CD8-positive, alpha-beta memory T cell (primary cell): Measurements from ENCODE around the gene UAP1. TPM values are rescaled to one million over a fixed set of nuclear protein-coding genes. Genes with fewer than 3 reads are reported as not detected.
"Not testable (repeated sequence)": the region's sequence is repeated elsewhere in the genome, so short reads cannot be mapped to it uniquely, and the experiment has no call there.

ENCODE experiments used
- CTCF ChIA-PET: fragments of 350-600 bp; sonication (Branson Sonifier 250); formaldehyde crosslinking; loops from one replicate; lab custom pipeline; 2021; ENCODE audit warnings: antibody characterized with exemption; lab: Charles Lee
- POLR2A ChIA-PET: fragments of 350-600 bp; sonication (Branson Sonifier 250); formaldehyde crosslinking; loops from one replicate; lab custom pipeline; 2021; ENCODE audit warnings: antibody characterized with exemption; lab: Charles Lee
- DNase-seq, 5 donors: peaks; one replicate each; pipeline versions ENCODE4 v3.0.0 to v3.0.0-alpha.2; 2020 to 2022; ENCODE audit warnings: mixed read lengths in 1 of 5
- H3K27ac ChIP-seq: one replicate; pipeline ENCODE4 v1.7.0; 2013; ENCODE audit warnings: low read depth, mild to moderate bottlenecking, low read length, moderate library complexity
- H3K27me3 ChIP-seq: 2 replicates; pipeline ENCODE4 v1.7.0; 2013; ENCODE audit warnings: low read length, mild to moderate bottlenecking; ENCODE audit not compliant: insufficient read depth, poor library complexity, severe bottlenecking
- H3K36me3 ChIP-seq: 2 replicates; pipeline ENCODE4 v1.7.0; 2013; ENCODE audit warnings: mild to moderate bottlenecking, low read length, moderate library complexity; ENCODE audit not compliant: insufficient read depth
- H3K4me1 ChIP-seq: 2 replicates; pipeline ENCODE4 v1.7.0; 2013; ENCODE audit warnings: mild to moderate bottlenecking, low read length, moderate library complexity; ENCODE audit not compliant: insufficient read depth
- H3K4me3 ChIP-seq: 2 replicates; pipeline ENCODE4 v1.7.0; 2013; ENCODE audit warnings: mild to moderate bottlenecking, low read length
- H3K9me3 ChIP-seq: 2 replicates; pipeline ENCODE4 v1.7.0; 2013; ENCODE audit warnings: mild to moderate bottlenecking, low read length
- H3K27ac Mint-ChIP-seq, 8 donors: one replicate each; pipeline ENCODE4 v1.8.0; 2020 to 2021; ENCODE audit warnings: mixed read lengths in 8 of 8, mild to moderate bottlenecking in 6 of 8, inconsistent platforms in 3 of 8, moderate library complexity in 3 of 8
- H3K27me3 Mint-ChIP-seq, 2 donors: one replicate each; pipeline ENCODE4 v1.8.0; 2020 to 2021; ENCODE audit warnings: mixed read lengths in 2 of 2, mild to moderate bottlenecking in 1 of 2, moderate library complexity in 1 of 2
- H3K36me3 Mint-ChIP-seq, 3 donors: one replicate each; pipeline ENCODE4 v1.8.0; 2020 to 2021; ENCODE audit warnings: mixed read lengths in 3 of 3, inconsistent platforms in 1 of 3, mild to moderate bottlenecking in 1 of 3
- H3K4me1 Mint-ChIP-seq, 3 donors: one replicate each; pipeline ENCODE4 v1.8.0; 2020 to 2021; ENCODE audit warnings: mixed read lengths in 3 of 3, inconsistent platforms in 1 of 3, mild to moderate bottlenecking in 1 of 3
- H3K4me3 Mint-ChIP-seq, 7 donors: one replicate each; pipeline ENCODE4 v1.8.0; 2020 to 2021; ENCODE audit warnings: mixed read lengths in 7 of 7, mild to moderate bottlenecking in 6 of 7, moderate library complexity in 4 of 7, inconsistent platforms in 2 of 7
- H3K9me3 Mint-ChIP-seq, 5 donors: one replicate each; pipeline ENCODE4 v1.8.0; 2020 to 2022; ENCODE audit warnings: mixed read lengths in 5 of 5, mild to moderate bottlenecking in 3 of 5, moderate library complexity in 2 of 5, inconsistent platforms in 1 of 5
- polyA plus RNA-seq: library from polyadenylated mRNA; unstranded; fragments of 300-500 nt; fragmentation: Illumina TruSeq; gene quantifications from one replicate; pipeline ENCODE4 v1.2.3, GENCODE V29; 2021
- total RNA-seq, 2 experiments: library from RNA; stranded (reverse); gene quantifications; one replicate each; pipeline ENCODE4 v1.2.3, GENCODE V29; 2021

Gene UAP1
- total and polyA plus RNA-seq, 3 experiments from 2014 or later = 36.6 to 37.9 (median 37.2) TPM

GRCh38 chr1:162568802-162569201 is 7.3 kb downstream of the UAP1 start:
- peaks cover 0 to 2% of the 10 kb centered on the region in 2 donors for H3K27me3 Mint-ChIP-seq
- H3K4me1 Mint-ChIP-seq = peaks cover 29 to 42% (median 41%) of the 10 kb centered on the region in 3 donors
- H3K9me3 Mint-ChIP-seq = no peaks in the 10 kb centered on the region
- DNase-seq = no peak
- no peak overlapping the region for H3K4me3 Mint-ChIP-seq
- ChIA-PET CTCF (no interaction called here), POLR2A (interaction anchor here (1.0 kb wide), 1 partner anchor 9 kb away, joined by 3 read pairs; no protein-coding TSS in a partner anchor)
- H3K36me3 Mint-ChIP-seq = peaks cover 0 to 25% (median 15%) of the 10 kb centered on the region in 3 donors
- H3K27me3 ChIP-seq = no peaks in the 10 kb centered on the region
- no peak overlapping the region for H3K27ac ChIP-seq
- H3K4me3 ChIP-seq = no peak overlapping the region
- H3K27ac Mint-ChIP-seq = peak overlapping the region in 1 of 8 donors; percentile 10
- H3K9me3 ChIP-seq = no peaks in the 10 kb centered on the region
- H3K36me3 ChIP-seq = no peaks in the 10 kb centered on the region
- H3K4me1 ChIP-seq = no peaks in the 10 kb centered on the region

- Mint-ChIP-seq H3K27me3 (peaks cover 0 to 2% of the 10 kb centered on the region in 2 donors), H3K4me1 (peaks cover 12 to 23% (median 22%) of the 10 kb centered on the region in 3 donors), H3K27ac (peak overlapping the region in 1 of 8 donors; percentile 81), H3K36me3 (peaks cover 0 to 23% (median 15%) of the 10 kb centered on the region in 3 donors), H3K9me3 (no peaks in the 10 kb centered on the region), H3K4me3 (no peak overlapping the region)
- Histone ChIP-seq H3K36me3 (no peaks in the 10 kb centered on the region), H3K27ac (no peak overlapping the region), H3K27me3 (no peaks in the 10 kb centered on the region), H3K4me3 (no peak overlapping the region), H3K4me1 (no peaks in the 10 kb centered on the region), H3K9me3 (no peaks in the 10 kb centered on the region)
- ChIA-PET POLR2A (no interaction called here), CTCF (no interaction called here)
- DNase-seq = no peak
Observed at GRCh38 chr1:162570718-162571117, 9.2 kb downstream of the UAP1 start.

- POLR2A ChIA-PET, H3K9me3 ChIP-seq, H3K4me3 ChIP-seq, DNase-seq, H3K27ac ChIP-seq, CTCF ChIA-PET, H3K4me3 Mint-ChIP-seq, H3K4me1 ChIP-seq, H3K9me3 Mint-ChIP-seq, H3K36me3 ChIP-seq, H3K27me3 ChIP-seq, H3K27me3 Mint-ChIP-seq: not testable (repeated sequence)
- Mint-ChIP-seq H3K27ac (peak overlapping the region in 1 of 8 donors; percentile 81), H3K36me3 (peaks cover 0 to 24% (median 15%) of the 10 kb centered on the region in 3 donors), H3K4me1 (peaks cover 11 to 22% (median 20%) of the 10 kb centered on the region in 3 donors)
Observed at GRCh38 chr1:162571121-162571520, 9.6 kb downstream of the UAP1 start.

- H3K4me3 ChIP-seq = no peak overlapping the region
- no peaks in the 10 kb centered on the region for H3K27me3 ChIP-seq
- H3K4me1 ChIP-seq = no peaks in the 10 kb centered on the region
- Mint-ChIP-seq H3K4me1 (peaks cover 11 to 22% (median 20%) of the 10 kb centered on the region in 3 donors), H3K9me3 (no peaks in the 10 kb centered on the region), H3K27me3 (peaks cover 0 to 2% of the 10 kb centered on the region in 2 donors), H3K4me3 (no peak overlapping the region), H3K27ac (peak overlapping the region in 2 of 8 donors; percentile 36 to 38), H3K36me3 (peaks cover 0 to 22% (median 15%) of the 10 kb centered on the region in 3 donors)
- ChIA-PET CTCF (no interaction called here), POLR2A (no interaction called here)
- H3K9me3 ChIP-seq = no peaks in the 10 kb centered on the region
- no peak for DNase-seq
- no peak overlapping the region for H3K27ac ChIP-seq
- no peaks in the 10 kb centered on the region for H3K36me3 ChIP-seq
Observed at GRCh38 chr1:162571696-162572095, 10.2 kb downstream of the UAP1 start.

GRCh38 chr1:162573136-162573535 is 11.6 kb downstream of the UAP1 start:
- H3K9me3 ChIP-seq = no peaks in the 10 kb centered on the region
- no peaks in the 10 kb centered on the region for H3K27me3 ChIP-seq
- Mint-ChIP-seq H3K27me3 (peaks cover 0 to 2% of the 10 kb centered on the region in 2 donors), H3K27ac (peak overlapping the region in 2 of 8 donors; percentile 21 to 47), H3K36me3 (peaks cover 2 to 20% (median 8%) of the 10 kb centered on the region in 3 donors), H3K4me1 (peaks cover 9 to 19% (median 12%) of the 10 kb centered on the region in 3 donors), H3K4me3 (no peak overlapping the region), H3K9me3 (no peaks in the 10 kb centered on the region)
- ChIA-PET CTCF (no interaction called here), POLR2A (interaction anchor here (0.6 kb wide), 1 partner anchor 27 kb away, joined by 4 read pairs; no protein-coding TSS in a partner anchor)
- no peaks in the 10 kb centered on the region for H3K4me1 ChIP-seq
- DNase-seq = no peak
- no peak overlapping the region for H3K27ac ChIP-seq
- H3K4me3 ChIP-seq = no peak overlapping the region
- H3K36me3 ChIP-seq = no peaks in the 10 kb centered on the region

- H3K4me3 ChIP-seq = no peak overlapping the region
- H3K4me3 Mint-ChIP-seq = no peak overlapping the region
- H3K9me3 ChIP-seq = no peaks in the 10 kb centered on the region
- no peak for DNase-seq
- CTCF ChIA-PET = no interaction called here
- H3K4me1 Mint-ChIP-seq = peaks cover 0 to 3% (median 2%) of the 10 kb centered on the region in 3 donors
- POLR2A ChIA-PET = no interaction called here
- peaks cover 10 to 42% (median 15%) of the 10 kb centered on the region in 3 donors for H3K36me3 Mint-ChIP-seq
- H3K27ac Mint-ChIP-seq = peak overlapping the region in 1 of 8 donors; percentile 43
- no peak overlapping the region for H3K27ac ChIP-seq
- no peaks in the 10 kb centered on the region for H3K9me3 Mint-ChIP-seq
- H3K27me3 Mint-ChIP-seq = no peaks in the 10 kb centered on the region
- no peaks in the 10 kb centered on the region for H3K27me3 ChIP-seq
- no peaks in the 10 kb centered on the region for H3K36me3 ChIP-seq
- H3K4me1 ChIP-seq = no peaks in the 10 kb centered on the region
Observed at GRCh38 chr1:162578071-162578700, 16.7 kb downstream of the UAP1 start.

- Mint-ChIP-seq H3K4me3 (no peak overlapping the region), H3K9me3 (no peaks in the 10 kb centered on the region), H3K27me3 (no peaks in the 10 kb centered on the region), H3K27ac (no peak overlapping the region), H3K36me3 (peaks cover 10 to 43% (median 15%) of the 10 kb centered on the region in 3 donors), H3K4me1 (no peaks in the 10 kb centered on the region)
- no peak overlapping the region for H3K27ac ChIP-seq
- CTCF ChIA-PET = no interaction called here
- H3K9me3 ChIP-seq = no peaks in the 10 kb centered on the region
- DNase-seq = no peak
- H3K27me3 ChIP-seq = no peaks in the 10 kb centered on the region
- no peak overlapping the region for H3K4me3 ChIP-seq
- no peaks in the 10 kb centered on the region for H3K4me1 ChIP-seq
- POLR2A ChIA-PET = no interaction called here
- no peaks in the 10 kb centered on the region for H3K36me3 ChIP-seq
Observed at GRCh38 chr1:162578936-162579335, 17.4 kb downstream of the UAP1 start.

GRCh38 chr1:162580308-162580707 is 18.8 kb downstream of the UAP1 start:
- Mint-ChIP-seq H3K4me3 (no peak overlapping the region), H3K27ac (no peak overlapping the region), H3K36me3 (peaks cover 10 to 48% (median 17%) of the 10 kb centered on the region in 3 donors), H3K27me3 (no peaks in the 10 kb centered on the region), H3K9me3 (no peaks in the 10 kb centered on the region), H3K4me1 (no peaks in the 10 kb centered on the region)
- Histone ChIP-seq H3K36me3 (no peaks in the 10 kb centered on the region), H3K4me3 (no peak overlapping the region), H3K27ac (no peak overlapping the region), H3K9me3 (no peaks in the 10 kb centered on the region), H3K27me3 (no peaks in the 10 kb centered on the region), H3K4me1 (no peaks in the 10 kb centered on the region)
- DNase-seq = no peak
- POLR2A ChIA-PET = no interaction called here
- CTCF ChIA-PET = no interaction called here
